A673 (cell line): ENCODE results near the gene GUK1. TPM values are rescaled to one million over a fixed set of nuclear protein-coding genes. Genes with fewer than 3 reads are reported as not detected.
A peak's percentile ranks its signal among the peaks of the same experiment; 100 is the strongest.

Experiments used
- BruUV-seq: library from RNA; stranded (reverse); fragments of 400-500 nt; replicated peaks from 2 replicates; lab custom pipeline; 2021; lab: Mats Ljungman, UMichigan
- CTCF ChIA-PET: fragments of 300-600 bp; sonication (Branson Sonifier 250); formaldehyde crosslinking; loops from one replicate; lab custom pipeline; 2022; ENCODE audit warnings: antibody characterized with exemption; lab: Charles Lee
- POLR2A ChIA-PET: fragments of 300-600 bp; sonication (Branson Sonifier 250); formaldehyde crosslinking; loops from one replicate; lab custom pipeline; 2022; ENCODE audit warnings: antibody characterized with exemption; ENCODE audit not compliant: low non-redundant PET; lab: Charles Lee
- DNase-seq: peaks from one replicate; pipeline ENCODE4 v3.0.0-alpha.2; 2015; ENCODE audit warnings: low spot score
- H3K27ac ChIP-seq: fragments of 200-600 bp; sonication (generic); 2 replicates; pipeline ENCODE4 v1.5.1; 2016; ENCODE audit warnings: mixed run types, low read depth, mild to moderate bottlenecking, mixed read lengths, antibody characterized with exemption, low read length; ENCODE audit not compliant: poor library complexity, severe bottlenecking
- H3K27me3 ChIP-seq: fragments of 200-600 bp; sonication (generic); replicated peaks from 2 replicates; pipeline ENCODE4 v1.6.1; 2017; ENCODE audit warnings: mixed run types, low read depth, mild to moderate bottlenecking, mixed read lengths, antibody characterized with exemption, low read length; ENCODE audit not compliant: insufficient read depth, poor library complexity
- H3K36me3 ChIP-seq: fragments of 200-600 bp; sonication (generic); 2 replicates; pipeline ENCODE4 v1.6.1; 2016; ENCODE audit warnings: mixed run types, mild to moderate bottlenecking, mixed read lengths, antibody characterized with exemption, low read length; ENCODE audit not compliant: insufficient read depth, poor library complexity, severe bottlenecking
- H3K4me1 ChIP-seq: fragments of 200-600 bp; sonication (generic); 2 replicates; pipeline ENCODE4 v1.6.1; 2017; ENCODE audit warnings: mixed run types, mild to moderate bottlenecking, mixed read lengths, antibody characterized with exemption, low read length; ENCODE audit not compliant: insufficient read depth, poor library complexity, severe bottlenecking
- H3K4me3 ChIP-seq: fragments of 200-600 bp; sonication (generic); 2 replicates; pipeline ENCODE4 v1.5.1; 2016; ENCODE audit warnings: low read depth, mixed run types, mild to moderate bottlenecking, mixed read lengths, low read length; ENCODE audit not compliant: poor library complexity, severe bottlenecking
- H3K9me3 ChIP-seq: fragments of 200-600 bp; sonication (generic); 2 replicates; pipeline ENCODE4 v1.6.1; 2016; ENCODE audit warnings: mixed run types, low read depth, mild to moderate bottlenecking, mixed read lengths, antibody characterized with exemption, low read length; ENCODE audit not compliant: poor library complexity, severe bottlenecking
- CTCF ChIP-seq: fragments of 300-800, 200-600 bp; sonication (generic); conservative IDR thresholded peaks from 2 replicates; pipeline ENCODE4 v1.5.1; 2017; ENCODE audit warnings: low read depth, mild to moderate bottlenecking, antibody characterized with exemption, low read length, moderate library complexity, mixed read lengths
- EZH2 ChIP-seq: fragments of 200-600 bp; sonication (generic); IDR thresholded peaks from 2 replicates; pipeline ENCODE4 v1.6.1; 2017; ENCODE audit warnings: borderline replicate concordance, low read depth, mild to moderate bottlenecking, mixed read lengths, antibody characterized with exemption, low read length; ENCODE audit not compliant: poor library complexity, severe bottlenecking
- intact Hi-C: fragments of 100-400 bp; cut with micrococcal nuclease; formaldehyde crosslinking; loops from one replicate; pipeline ENCODE4 v1.10.0; 2022; ENCODE audit not compliant: unreplicated experiment
- microRNA-seq: library from miRNA; unstranded; fragments of <30 nt; microRNA quantifications from one replicate; pipeline ENCODE4 v1.2.0, GENCODE V29; 2021
- total RNA-seq: library from RNA; stranded (reverse); gene quantifications from 2 replicates; pipeline ENCODE4 v1.2.3, GENCODE V29; 2021

The GUK1 gene
- total RNA-seq, 1 experiment from 2014 or later, result 130 TPM

GRCh38 chr1:228194921-228195812, 55.1 kb downstream of the GUK1 start:
- H3K9me3 ChIP-seq, result peaks cover 17% of the 10 kb centered on the region
- H3K36me3 ChIP-seq, result no peaks in the 10 kb centered on the region
- no TSS peak for BruUV-seq
- TF ChIP-seq CTCF (no peak), EZH2 (no peak)
- ChIA-PET CTCF (no interaction called here), POLR2A (no interaction called here)
- no peaks in the 10 kb centered on the region for H3K4me1 ChIP-seq
- H3K4me3 ChIP-seq, result no peak overlapping the region
- H3K27ac ChIP-seq, result no peak overlapping the region
- no peak for DNase-seq
- intact Hi-C loops, result no loop called here
- H3K27me3 ChIP-seq, result no peaks in the 10 kb centered on the region

- Histone ChIP-seq H3K27ac (no peak overlapping the region), H3K4me3 (no peak overlapping the region), H3K4me1 (no peaks in the 10 kb centered on the region), H3K36me3 (no peaks in the 10 kb centered on the region), H3K9me3 (peaks cover 17% of the 10 kb centered on the region), H3K27me3 (no peaks in the 10 kb centered on the region)
- TF ChIP-seq EZH2 (no peak), CTCF (no peak)
- ChIA-PET POLR2A (interaction anchor here (0.5 kb wide), 1 partner anchor 119 kb away, joined by 5 read pairs; no protein-coding TSS in a partner anchor), CTCF (no interaction called here)
- intact Hi-C loops, result no loop called here
- no peak for DNase-seq
- BruUV-seq, result no TSS peak
Observed at GRCh38 chr1:228197555-228198147, 57.6 kb downstream of the GUK1 start.

Small RNA genes within 50 kb of the gene (microRNA-seq; reads per million reads assigned to microRNA genes)
- 13.5 reads per million, percentile 35 among the genes with 10 or more reads in this experiment for gene MIR3620

Other genes starting within 250 kb of the GUK1 start
- not detected in 2 replicates for gene WNT9A, start 192.3 kb upstream of the GUK1 start, total RNA-seq
- gene WNT3A, start 133.3 kb upstream of the GUK1 start, total RNA-seq, result not detected in 2 replicates
- gene ARF1, start 57.6 kb upstream of the GUK1 start, total RNA-seq, result 395 and 397 TPM in 2 replicates
- 27.5 and 27.6 TPM in 2 replicates for gene C1orf35, start 37.0 kb upstream of the GUK1 start, total RNA-seq
- 60.4 and 70.8 TPM in 2 replicates for gene MRPL55, start 31.0 kb upstream of the GUK1 start, total RNA-seq
- 0.97 and 1.3 TPM in 2 replicates for gene GJC2, start 9.7 kb downstream of the GUK1 start, total RNA-seq
- 10.6 and 12.1 TPM in 2 replicates for gene IBA57, start 25.5 kb downstream of the GUK1 start, total RNA-seq
- 37.7 and 41.2 TPM in 2 replicates for gene OBSCN, start 67.8 kb downstream of the GUK1 start, total RNA-seq